Tibial artery (tissue), 4 donors: Measurements from ENCODE around the gene TP53TG5.
"Not testable (repeated sequence)": the region's sequence is repeated elsewhere in the genome, so short reads cannot be mapped to it uniquely, and the experiment has no call there.

ENCODE experiments used
- DNase-seq, 2 donors: peaks; one replicate each; pipeline ENCODE4 v3.0.0-alpha.2; 2019
- H3K27ac ChIP-seq, 2 donors: fragments of 200-600 bp; sonication (generic) in 1 of 2; 1 replicate in 1 of 2; 2 replicates in 1 of 2; pipeline ENCODE4 v1.5.1; 2018 to 2019; ENCODE audit warnings: mild to moderate bottlenecking in 1 of 2
- H3K27me3 ChIP-seq, 2 donors: fragments of 200-600 bp; sonication (generic) in 1 of 2; one replicate each; pipeline versions ENCODE4 v1.5.1 to v1.6.0; 2016 to 2019
- H3K36me3 ChIP-seq, 3 donors: fragments of 200-600 bp; sonication (generic) in 2 of 3; one replicate each; pipeline ENCODE4 v1.5.1; 2016 to 2019; ENCODE audit warnings: mild to moderate bottlenecking in 2 of 3
- H3K4me1 ChIP-seq, 4 donors: fragments of 200-600 bp; sonication (generic) in 2 of 4; 1 replicate in 3 of 4; 2 replicates in 1 of 4; pipeline ENCODE4 v1.5.1; 2016 to 2019
- H3K4me3 ChIP-seq, 2 donors: fragments of 200-600 bp; sonication (generic) in 1 of 2; 1 replicate in 1 of 2; 2 replicates in 1 of 2; pipeline ENCODE4 v1.5.1; 2018 to 2019; ENCODE audit warnings: mild to moderate bottlenecking in 2 of 2
- H3K9me3 ChIP-seq, 3 donors: fragments of 200-600 bp; sonication (generic) in 1 of 3; one replicate each; pipeline ENCODE4 v1.5.1; 2016 to 2019
- CTCF ChIP-seq, 2 experiments: fragments of 200-600 bp in 1 of 2; fragments of 450-650 bp in 1 of 2; IDR thresholded peaks; one replicate each; pipeline ENCODE4 v1.5.1; 2017 to 2019; ENCODE audit warnings: antibody characterized with exemption in 2 of 2, mild to moderate bottlenecking in 1 of 2, moderate library complexity in 1 of 2
- intact Hi-C: fragments of 100-400 bp; cut with DNase I; formaldehyde crosslinking; loops from one replicate; pipeline ENCODE4 v1.15.0; 2023; ENCODE audit warnings: low total_unique reads

The TP53TG5 gene

GRCh38 chr20:45355209-45356084, 22.7 kb downstream of the TP53TG5 start:
- TF ChIP-seq CTCF (IDR thresholded peaks at IDR 0.05): no peak
- no peaks in the 10 kb centered on the region for H3K27me3 ChIP-seq
- no peak overlapping the region for H3K4me3 ChIP-seq
- intact Hi-C loops: no loop called here
- no peaks in the 10 kb centered on the region for H3K9me3 ChIP-seq
- no peaks in the 10 kb centered on the region for H3K36me3 ChIP-seq
- H3K4me1 ChIP-seq: peaks cover 0 to 33% (median 30%) of the 10 kb centered on the region in 4 donors
- peak in 1 of 2 donors; percentile 2 for DNase-seq
- H3K27ac ChIP-seq: peak overlapping the region in 1 of 2 donors; percentile 87

- TF ChIP-seq CTCF (IDR thresholded peaks at IDR 0.05): no peak
- H3K36me3 ChIP-seq: no peaks in the 10 kb centered on the region
- no peaks in the 10 kb centered on the region for H3K27me3 ChIP-seq
- H3K4me3 ChIP-seq: no peak overlapping the region
- peak in 1 of 2 donors; percentile 20 for DNase-seq
- no peaks in the 10 kb centered on the region for H3K9me3 ChIP-seq
- intact Hi-C loops: no loop called here
- no peak overlapping the region for H3K27ac ChIP-seq
- H3K4me1 ChIP-seq: peaks cover 0 to 25% (median 22%) of the 10 kb centered on the region in 4 donors
Observed at GRCh38 chr20:45354423-45355208, 23.5 kb downstream of the TP53TG5 start.

GRCh38 chr20:45353746-45354145, 24.4 kb downstream of the TP53TG5 start:
- peaks cover 0 to 26% (median 16%) of the 10 kb centered on the region in 4 donors for H3K4me1 ChIP-seq
- no peaks in the 10 kb centered on the region for H3K27me3 ChIP-seq
- no peaks in the 10 kb centered on the region for H3K36me3 ChIP-seq
- H3K4me3 ChIP-seq: no peak overlapping the region
- DNase-seq: peak in 1 of 2 donors; percentile 13
- no peak for TF ChIP-seq CTCF (IDR thresholded peaks at IDR 0.05)
- H3K27ac ChIP-seq: no peak overlapping the region
- intact Hi-C loops: no loop called here
- H3K9me3 ChIP-seq: no peaks in the 10 kb centered on the region

GRCh38 chr20:45352729-45353128, 25.4 kb downstream of the TP53TG5 start:
- no peak overlapping the region for H3K27ac ChIP-seq
- no peaks in the 10 kb centered on the region for H3K27me3 ChIP-seq
- no peak for TF ChIP-seq CTCF (IDR thresholded peaks at IDR 0.05)
- H3K4me1 ChIP-seq: peaks cover 0 to 20% (median 10%) of the 10 kb centered on the region in 4 donors
- H3K36me3 ChIP-seq: no peaks in the 10 kb centered on the region
- intact Hi-C loops: no loop called here
- no peaks in the 10 kb centered on the region for H3K9me3 ChIP-seq
- no peak for DNase-seq
- H3K4me3 ChIP-seq: no peak overlapping the region

GRCh38 chr20:45350795-45351194, 27.3 kb downstream of the TP53TG5 start:
- H3K27ac ChIP-seq, H3K9me3 ChIP-seq, H3K4me3 ChIP-seq, intact Hi-C loops, H3K27me3 ChIP-seq, H3K36me3 ChIP-seq: not testable (repeated sequence)
- DNase-seq: peak in 1 of 2 donors; percentile 17
- peaks cover 0 to 28% (median 15%) of the 10 kb centered on the region in 4 donors for H3K4me1 ChIP-seq

GRCh38 chr20:45350217-45350616, 27.9 kb downstream of the TP53TG5 start:
- peaks cover 0 to 34% (median 20%) of the 10 kb centered on the region in 4 donors for H3K4me1 ChIP-seq
- H3K4me3 ChIP-seq: no peak overlapping the region
- H3K36me3 ChIP-seq: no peaks in the 10 kb centered on the region
- no peaks in the 10 kb centered on the region for H3K9me3 ChIP-seq
- no peak for DNase-seq
- TF ChIP-seq CTCF (IDR thresholded peaks at IDR 0.05): no peak
- no peak overlapping the region for H3K27ac ChIP-seq
- intact Hi-C loops: no loop called here
- H3K27me3 ChIP-seq: no peaks in the 10 kb centered on the region
